Breast epithelium (tissue), 4 donors: ENCODE measurements around the gene INAVA. TPM values are rescaled to one million over a fixed set of nuclear protein-coding genes. Genes with fewer than 3 reads are reported as not detected.
"Not testable (repeated sequence)": the region's sequence is repeated elsewhere in the genome, so short reads cannot be mapped to it uniquely, and the experiment has no call there.

Source experiments
- DNase-seq, 2 donors: peaks; one replicate each; pipeline ENCODE4 v3.0.0-alpha.2; 2019; ENCODE audit warnings: low spot score in 2 of 2
- H3K27ac ChIP-seq, 2 donors: fragments of 200-600 bp; sonication (generic) in 1 of 2; one replicate each; pipeline ENCODE4 v1.5.1; 2016 to 2019; ENCODE audit warnings: mild to moderate bottlenecking in 1 of 2
- H3K27me3 ChIP-seq, 2 donors: fragments of 200-600 bp; sonication (generic) in 1 of 2; one replicate each; pipeline versions ENCODE4 v1.5.1 to v1.6.0; 2017 to 2019; ENCODE audit warnings: control low read depth in 1 of 2, mild to moderate bottlenecking in 1 of 2
- H3K36me3 ChIP-seq: fragments of 200-600 bp; one replicate; pipeline ENCODE4 v1.5.1; 2019
- H3K4me1 ChIP-seq, 2 donors: fragments of 200-600 bp; sonication (generic); one replicate each; pipeline ENCODE4 v1.5.1; 2016 to 2019; ENCODE audit warnings: control low read depth in 1 of 2
- H3K4me3 ChIP-seq, 3 donors: fragments of 200-600 bp; sonication (generic); 1 replicate in 2 of 3; 2 replicates in 1 of 3; pipeline ENCODE4 v1.5.1; 2016 to 2019; ENCODE audit warnings: mild to moderate bottlenecking in 3 of 3, moderate library complexity in 2 of 3
- H3K9me3 ChIP-seq, 2 donors: fragments of 200-600 bp; sonication (generic) in 1 of 2; one replicate each; pipeline ENCODE4 v1.5.1; 2016 to 2019; ENCODE audit warnings: control low read depth in 1 of 2
- POLR2A ChIP-seq: fragments of 450-650 bp; IDR thresholded peaks from one replicate; pipeline ENCODE4 v1.6.1; 2016; ENCODE audit warnings: antibody characterized with exemption, mild to moderate bottlenecking, moderate library complexity
- POLR2AphosphoS5 ChIP-seq, 3 donors: sonication (generic); formaldehyde crosslinking; IDR thresholded peaks; one replicate each; pipeline ENCODE4 v1.6.1; 2017; ENCODE audit warnings: antibody characterized with exemption in 3 of 3
- intact Hi-C: fragments of 100-400 bp; cut with DNase I; formaldehyde crosslinking; loops from one replicate; pipeline ENCODE4 v1.15.1; 2023; ENCODE audit warnings: low total_unique reads
- total RNA-seq, 3 donors: library from RNA; depleted of rRNA; stranded (reverse); fragments of >200 nt; gene quantifications; one replicate each; pipeline ENCODE4 v1.1.0, GENCODE V29; 2016
- TF ChIP-seq, protein P1 (sequence below), 3 donors: fragments of 450-650 bp; IDR thresholded peaks; one replicate each; pipeline ENCODE4 v1.5.1; 2016 to 2017; ENCODE audit warnings: antibody characterized with exemption in 3 of 3, mild to moderate bottlenecking in 3 of 3, moderate library complexity in 3 of 3

INAVA gene
- total RNA-seq, 3 donors from 2014 or later = 1.0 to 7.5 TPM; not detected in 1

DNA sequence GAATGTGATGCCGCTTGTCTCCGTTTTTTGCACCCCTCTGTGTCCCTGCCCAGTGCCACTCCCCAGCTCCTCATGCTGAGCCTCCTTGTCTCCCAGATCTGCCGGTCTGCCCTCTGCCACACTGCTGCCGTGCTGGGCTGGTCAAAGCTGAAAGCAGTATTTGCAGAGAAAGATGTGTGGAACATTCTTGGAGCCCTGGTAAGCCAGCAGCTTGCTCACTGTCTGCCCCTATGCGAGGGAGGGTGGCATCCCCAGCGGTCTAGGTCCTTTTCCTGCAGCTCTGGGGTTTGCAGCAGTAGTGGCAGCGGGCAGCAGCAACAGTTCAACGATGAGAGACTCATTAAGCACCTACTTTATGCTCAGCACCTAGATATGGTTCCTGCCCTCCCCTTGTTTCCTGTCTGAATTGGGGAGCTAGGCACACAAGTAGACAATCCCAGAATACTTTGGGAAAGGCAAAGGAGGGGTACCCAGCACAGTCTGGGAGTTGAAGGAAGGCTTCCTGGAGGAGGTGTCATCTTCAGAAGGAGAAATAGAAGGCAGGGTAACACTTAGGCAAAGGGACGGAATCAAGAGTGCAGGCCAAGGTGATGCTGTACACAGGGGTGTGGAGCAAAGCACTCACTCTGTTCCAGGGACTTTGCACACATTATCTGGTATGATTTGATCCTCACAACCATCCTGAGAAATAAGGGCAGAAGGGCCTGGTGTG, 65.7 kb downstream of the INAVA start:
- no peak for DNase-seq
- H3K9me3 ChIP-seq = no peaks in the 10 kb centered on the region
- no peak for TF ChIP-seq POLR2A
- TF ChIP-seq, protein P1, sequence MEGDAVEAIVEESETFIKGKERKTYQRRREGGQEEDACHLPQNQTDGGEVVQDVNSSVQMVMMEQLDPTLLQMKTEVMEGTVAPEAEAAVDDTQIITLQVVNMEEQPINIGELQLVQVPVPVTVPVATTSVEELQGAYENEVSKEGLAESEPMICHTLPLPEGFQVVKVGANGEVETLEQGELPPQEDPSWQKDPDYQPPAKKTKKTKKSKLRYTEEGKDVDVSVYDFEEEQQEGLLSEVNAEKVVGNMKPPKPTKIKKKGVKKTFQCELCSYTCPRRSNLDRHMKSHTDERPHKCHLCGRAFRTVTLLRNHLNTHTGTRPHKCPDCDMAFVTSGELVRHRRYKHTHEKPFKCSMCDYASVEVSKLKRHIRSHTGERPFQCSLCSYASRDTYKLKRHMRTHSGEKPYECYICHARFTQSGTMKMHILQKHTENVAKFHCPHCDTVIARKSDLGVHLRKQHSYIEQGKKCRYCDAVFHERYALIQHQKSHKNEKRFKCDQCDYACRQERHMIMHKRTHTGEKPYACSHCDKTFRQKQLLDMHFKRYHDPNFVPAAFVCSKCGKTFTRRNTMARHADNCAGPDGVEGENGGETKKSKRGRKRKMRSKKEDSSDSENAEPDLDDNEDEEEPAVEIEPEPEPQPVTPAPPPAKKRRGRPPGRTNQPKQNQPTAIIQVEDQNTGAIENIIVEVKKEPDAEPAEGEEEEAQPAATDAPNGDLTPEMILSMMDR (IDR thresholded peaks at IDR 0.05) = no peak
- TF ChIP-seq POLR2AphosphoS5 (IDR thresholded peaks at IDR 0.05) = no peak
- no peaks in the 10 kb centered on the region for H3K27me3 ChIP-seq
- intact Hi-C loops = no loop called here
- H3K4me3 ChIP-seq = no peak overlapping the region
- no peaks in the 10 kb centered on the region for H3K36me3 ChIP-seq
- H3K4me1 ChIP-seq = no peaks in the 10 kb centered on the region
- H3K27ac ChIP-seq = no peak overlapping the region

DNA sequence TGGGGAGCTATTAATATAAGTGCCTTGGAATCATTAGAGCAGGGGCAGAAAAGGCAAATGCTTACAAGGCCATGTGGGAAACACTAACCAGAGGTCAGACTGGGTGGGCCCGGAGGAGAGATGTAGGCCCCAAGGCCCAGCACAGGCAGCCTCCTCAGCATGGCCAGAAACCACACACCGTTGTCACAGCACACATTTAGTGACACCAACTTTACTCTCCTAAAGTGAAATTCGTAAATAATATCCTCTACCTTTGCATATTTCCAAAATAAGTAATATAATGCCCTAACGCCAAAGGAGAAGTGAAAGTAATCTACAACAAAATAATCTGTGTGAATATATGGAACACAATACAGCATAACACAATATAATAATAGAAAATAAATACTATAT, 66.2 kb downstream of the INAVA start:
- Histone ChIP-seq H3K36me3 (no peaks in the 10 kb centered on the region), H3K27me3 (no peaks in the 10 kb centered on the region), H3K27ac (no peak overlapping the region), H3K4me1 (no peaks in the 10 kb centered on the region), H3K4me3 (no peak overlapping the region), H3K9me3 (no peaks in the 10 kb centered on the region)
- DNase-seq = no peak
- no peak for TF ChIP-seq POLR2A
- TF ChIP-seq, protein P1 (IDR thresholded peaks at IDR 0.05) = no peak
- no peak for TF ChIP-seq POLR2AphosphoS5 (IDR thresholded peaks at IDR 0.05)
- intact Hi-C loops = no loop called here

DNA sequence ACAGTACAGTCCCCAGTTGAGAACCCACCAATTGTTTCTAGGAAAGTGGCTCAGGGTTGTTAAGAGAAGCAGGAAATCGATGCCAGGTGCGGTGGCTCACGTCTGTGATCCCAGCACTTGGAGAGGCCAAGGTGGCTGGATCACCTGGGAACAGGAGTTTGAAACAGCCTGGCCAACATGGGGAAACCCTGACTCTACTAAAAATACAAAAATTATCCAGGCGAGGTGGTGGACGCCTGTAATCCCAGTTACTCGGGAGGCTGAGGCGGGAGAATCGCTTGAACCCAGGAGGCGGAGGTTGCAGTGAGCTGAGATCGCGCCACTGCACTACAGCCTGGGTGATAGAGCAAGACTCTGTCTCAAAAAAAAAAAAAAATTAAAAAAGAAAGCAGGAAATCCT, 67.5 kb downstream of the INAVA start:
- not testable (repeated sequence) for H3K36me3 ChIP-seq

DNA sequence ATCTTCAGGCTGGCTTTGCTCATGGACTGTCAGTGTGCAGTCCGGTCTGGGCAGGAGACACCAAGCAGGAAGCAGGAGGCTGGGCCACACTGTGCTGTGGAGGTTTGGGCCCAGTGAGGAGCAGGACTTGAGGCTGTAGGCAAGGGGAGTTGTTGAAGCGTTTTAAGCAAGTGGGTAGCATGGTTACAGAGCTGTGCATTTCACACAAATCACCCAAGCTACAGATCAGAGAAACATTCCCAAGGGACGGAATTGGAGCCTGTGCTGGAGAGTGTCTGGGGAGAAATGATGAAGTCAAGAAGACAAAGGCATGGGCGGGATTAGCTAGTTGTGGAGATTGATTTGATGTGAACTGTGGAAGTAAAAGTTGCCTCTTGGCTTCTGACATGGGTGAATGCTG, 67.9 kb downstream of the INAVA start:
- no peak overlapping the region for H3K4me3 ChIP-seq
- no peaks in the 10 kb centered on the region for H3K9me3 ChIP-seq
- no peaks in the 10 kb centered on the region for H3K27me3 ChIP-seq
- H3K27ac ChIP-seq = no peak overlapping the region
- no peak for TF ChIP-seq POLR2A
- TF ChIP-seq, protein P1 (IDR thresholded peaks at IDR 0.05) = no peak
- TF ChIP-seq POLR2AphosphoS5 (IDR thresholded peaks at IDR 0.05) = no peak
- no peaks in the 10 kb centered on the region for H3K36me3 ChIP-seq
- H3K4me1 ChIP-seq = no peaks in the 10 kb centered on the region
- DNase-seq = no peak
- intact Hi-C loops = no loop called here

More for the DNA sequence above, 67.5 kb downstream of the INAVA start:
- H3K27me3 ChIP-seq, H3K27ac ChIP-seq, intact Hi-C loops, DNase-seq, H3K9me3 ChIP-seq, H3K4me1 ChIP-seq, H3K4me3 ChIP-seq: not testable (repeated sequence)

DNA sequence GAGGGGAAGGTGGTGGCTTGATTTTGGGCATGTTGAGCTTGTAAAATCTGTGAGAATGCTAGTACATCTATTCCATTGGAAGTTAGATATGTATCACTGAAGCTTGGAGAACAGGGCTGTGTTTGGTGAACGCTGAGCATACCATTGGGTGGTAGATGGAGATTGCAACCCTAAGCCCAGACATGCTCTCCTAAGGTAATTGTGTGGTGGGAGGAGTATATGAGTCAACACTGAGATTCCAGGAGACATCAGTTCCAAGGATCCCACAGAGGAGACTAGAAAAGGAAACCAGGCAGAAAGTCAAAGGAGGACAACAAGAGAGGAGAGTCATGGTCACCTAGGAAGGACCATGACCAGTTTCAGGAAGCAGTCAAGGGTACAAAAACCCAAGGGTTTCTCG, 68.4 kb downstream of the INAVA start:
- intact Hi-C loops = no loop called here
- TF ChIP-seq, protein P1 (IDR thresholded peaks at IDR 0.05) = no peak
- TF ChIP-seq POLR2A = no peak
- TF ChIP-seq POLR2AphosphoS5 (IDR thresholded peaks at IDR 0.05) = no peak
- H3K4me3 ChIP-seq = no peak overlapping the region
- H3K27me3 ChIP-seq = no peaks in the 10 kb centered on the region
- no peak for DNase-seq
- H3K4me1 ChIP-seq = no peaks in the 10 kb centered on the region
- no peaks in the 10 kb centered on the region for H3K9me3 ChIP-seq
- H3K27ac ChIP-seq = no peak overlapping the region
- no peaks in the 10 kb centered on the region for H3K36me3 ChIP-seq

DNA sequence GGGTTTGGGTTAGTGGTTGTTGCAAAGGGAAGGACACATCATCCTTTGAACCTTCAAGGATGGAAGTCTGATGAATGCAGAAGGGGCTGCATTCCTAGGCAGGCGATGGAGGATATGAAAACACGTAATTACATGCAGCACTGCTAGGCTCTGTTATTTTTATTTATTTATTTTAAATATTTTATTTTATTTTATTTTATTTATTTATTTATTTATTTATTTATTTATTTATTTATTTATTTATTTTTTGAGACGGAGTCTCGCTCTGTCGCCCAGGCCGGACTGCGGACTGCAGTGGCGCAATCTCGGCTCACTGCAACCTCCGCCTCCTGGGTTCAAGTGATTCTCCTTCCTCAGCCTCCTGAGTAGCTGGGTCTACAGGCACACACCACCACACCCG, 69.2 kb downstream of the INAVA start:
- H3K9me3 ChIP-seq, H3K27ac ChIP-seq, H3K4me3 ChIP-seq, H3K27me3 ChIP-seq, H3K36me3 ChIP-seq, H3K4me1 ChIP-seq, intact Hi-C loops, DNase-seq: not testable (repeated sequence)

Other genes with a start within 250 kb of the INAVA start
- 10 to 100 TPM; 23.6 to 30.1 (median 24.2) TPM for gene DDX59, start 225.0 kb upstream of the INAVA start, total RNA-seq
- 10 to 100 TPM; 36.4 to 42.4 (median 38.6) TPM for gene CAMSAP2, start 156.0 kb upstream of the INAVA start, total RNA-seq
- under 1 TPM in 1 of 3 donors, not detected in 2; 0.29 TPM for gene GPR25, start 21.9 kb upstream of the INAVA start, total RNA-seq
- 1 to 10 TPM in 2 of 3 donors, under 1 TPM in 1; 0.96 to 2.6 (median 1.3) TPM for gene KIF21B, start 128.8 kb downstream of the INAVA start, total RNA-seq
- not detected for gene CACNA1S, start 217.5 kb downstream of the INAVA start, total RNA-seq
- gene ASCL5, start 232.3 kb downstream of the INAVA start, total RNA-seq = not detected